ENCODE measurements around the gene HK1. TPM values are rescaled to one million over a fixed set of nuclear protein-coding genes. Genes with fewer than 3 reads are reported as not detected.
A peak's percentile ranks its signal among the peaks of the same experiment; 100 is the strongest.

HK1 gene
- total RNA-seq, 2 donors from 2014 or later = 15.8 to 17.1 TPM

- ATAC-seq (peak; percentile 7), DNase-seq (peak in 1 of 4 donors; percentile 67)
- Histone ChIP-seq H3K36me3 (replicated peaks in 1 of 2; ENCODE audit: insufficient read depth in 1 of 2, low read depth in 2 of 2) (no peaks in the 10 kb centered on the region), H3K4me1 (peaks cover 29% of the 10 kb centered on the region), H3K9me3 (no peaks in the 10 kb centered on the region), H3K4me3 (no peak overlapping the region), H3K27me3 (no peaks in the 10 kb centered on the region), H3K27ac (peak overlapping the region in 3 of 4 donors; percentile 46 to 72 (median 69))
- 76% methylated on average over 13 of the region's 13 CpGs; no CpG with 5 or more reads in 1 of the 2 donors for WGBS, 2 donors
- no peak for TF ChIP-seq CTCF (IDR thresholded peaks at IDR 0.05)
- peak in 1 of 3 donors; percentile 15 for TF ChIP-seq POLR2A (IDR thresholded peaks at IDR 0.05)
- intact Hi-C loops (cut with DNase I) = no loop called here
Measured at GRCh38 chr10:69335063-69335587, 56.8 kb downstream of the HK1 start.

- Histone ChIP-seq H3K4me3 (no peak overlapping the region), H3K27ac (peak overlapping the region in 2 of 4 donors; percentile 46 to 72), H3K9me3 (no peaks in the 10 kb centered on the region), H3K4me1 (peaks cover 29% of the 10 kb centered on the region), H3K27me3 (no peaks in the 10 kb centered on the region), H3K36me3 (replicated peaks in 1 of 2; ENCODE audit: insufficient read depth in 1 of 2, low read depth in 2 of 2) (no peaks in the 10 kb centered on the region)
- DNase-seq = no peak
- TF ChIP-seq CTCF (IDR thresholded peaks at IDR 0.05) (no peak), POLR2A (IDR thresholded peaks at IDR 0.05) (no peak)
- WGBS, 2 donors = 79 to 93% methylated on average over 6 to 8 of the region's 8 CpGs
- intact Hi-C loops (cut with DNase I) = no loop called here
- ATAC-seq = no peak
Measured at GRCh38 chr10:69335613-69336012, 57.3 kb downstream of the HK1 start.

- TF ChIP-seq CTCF (IDR thresholded peaks at IDR 0.05) (no peak), POLR2A (IDR thresholded peaks at IDR 0.05) (no peak)
- H3K9me3 ChIP-seq = no peaks in the 10 kb centered on the region
- ATAC-seq (no peak), DNase-seq (no peak)
- peak overlapping the region in 1 of 4 donors; percentile 44 for H3K27ac ChIP-seq
- H3K36me3 ChIP-seq (replicated peaks in 1 of 2; ENCODE audit: insufficient read depth in 1 of 2, low read depth in 2 of 2) = no peaks in the 10 kb centered on the region
- WGBS, 2 donors = 76 to 80% methylated on average over 2 of the region's 2 CpGs
- peaks cover 29% of the 10 kb centered on the region for H3K4me1 ChIP-seq
- intact Hi-C loops (cut with DNase I) = no loop called here
- no peak overlapping the region for H3K4me3 ChIP-seq
- H3K27me3 ChIP-seq = no peaks in the 10 kb centered on the region
Measured at GRCh38 chr10:69336952-69337295, 58.6 kb downstream of the HK1 start.

- DNase-seq (peak in 1 of 4 donors; percentile 55), ATAC-seq (peak; percentile 10)
- Histone ChIP-seq H3K9me3 (no peaks in the 10 kb centered on the region), H3K4me3 (no peak overlapping the region), H3K27ac (peak overlapping the region in 1 of 4 donors; percentile 44), H3K36me3 (replicated peaks in 1 of 2; ENCODE audit: insufficient read depth in 1 of 2, low read depth in 2 of 2) (no peaks in the 10 kb centered on the region), H3K27me3 (no peaks in the 10 kb centered on the region), H3K4me1 (peaks cover 25% of the 10 kb centered on the region)
- TF ChIP-seq CTCF (IDR thresholded peaks at IDR 0.05) (no peak), POLR2A (IDR thresholded peaks at IDR 0.05) (no peak)
- intact Hi-C loops (cut with DNase I) = no loop called here
- 62 to 67% methylated on average over 14 to 16 of the region's 16 CpGs for WGBS, 2 donors
Measured at GRCh38 chr10:69337296-69338132, 59.2 kb downstream of the HK1 start.
